WERI-Rb-1 (cell line): ENCODE data around the gene LRRC4C.

ENCODE experiments used
- DNase-seq: peaks from one replicate; pipeline ENCODE4 v3.0.0-alpha.2; 2020
- H3K27ac ChIP-seq: fragments of 250-450 bp; sonication (Bioruptor Pico); 2 replicates; pipeline ENCODE4 v1.5.1; 2020; ENCODE audit warnings: mild to moderate bottlenecking, moderate library complexity
- H3K27me3 ChIP-seq: fragments of 250-450 bp; sonication (Bioruptor Pico); 2 replicates; pipeline ENCODE4 v1.5.1; 2021; ENCODE audit warnings: mild to moderate bottlenecking, low read depth, moderate library complexity; ENCODE audit not compliant: insufficient read depth, severe bottlenecking
- H3K36me3 ChIP-seq: fragments of 250-450 bp; sonication (Bioruptor Pico); 2 replicates; pipeline ENCODE4 v1.5.1; 2020; ENCODE audit warnings: mild to moderate bottlenecking, moderate library complexity
- H3K4me3 ChIP-seq: 2 replicates; pipeline ENCODE4 v1.5.1; 2011; ENCODE audit warnings: low read depth, mild to moderate bottlenecking, control low read depth, low read length
- H3K9me3 ChIP-seq: fragments of 250-450 bp; sonication (Bioruptor Pico); 2 replicates; pipeline ENCODE4 v1.5.1; 2021; ENCODE audit warnings: mild to moderate bottlenecking, moderate library complexity; ENCODE audit not compliant: severe bottlenecking
- CTCF ChIP-seq: IDR thresholded peaks from 2 replicates; pipeline ENCODE4 v1.5.1; 2011; ENCODE audit warnings: low read depth, mild to moderate bottlenecking, control low read depth, inconsistent platforms, low read length

The LRRC4C gene

DNA sequence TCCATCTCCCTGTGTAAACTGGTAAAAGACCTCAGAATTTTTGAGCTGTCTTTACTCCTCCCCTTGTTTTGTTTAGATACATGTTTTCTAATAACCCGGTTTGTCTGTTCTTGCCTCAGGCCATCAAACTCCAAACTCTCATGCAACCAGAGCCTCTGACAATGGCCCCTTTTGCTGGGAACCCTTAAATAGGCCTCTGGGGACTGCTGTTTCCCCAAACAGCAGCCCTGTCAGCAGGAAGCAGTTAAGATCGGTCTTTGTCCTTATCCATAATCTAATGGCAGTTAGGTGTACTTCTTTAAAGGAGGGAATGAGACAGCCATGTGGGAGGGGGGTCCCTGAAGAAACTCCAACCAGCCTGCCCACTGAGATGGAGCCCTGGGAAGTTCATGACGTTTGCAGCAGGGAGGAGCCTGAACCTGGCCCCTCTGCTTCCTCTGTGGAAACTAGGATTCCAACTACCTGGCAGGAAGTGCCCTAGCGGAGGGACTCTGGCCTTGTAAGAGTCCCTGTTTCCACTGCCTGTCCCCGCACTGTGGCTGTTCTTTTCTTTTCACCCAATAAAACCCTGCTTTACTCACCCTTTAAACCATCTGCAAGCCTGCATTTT, 1354.4 kb downstream of the LRRC4C start:
- no peak overlapping the region for H3K4me3 ChIP-seq
- no peak for TF ChIP-seq CTCF
- no peaks in the 10 kb centered on the region for H3K36me3 ChIP-seq
- H3K9me3 ChIP-seq, result peaks cover 2% of the 10 kb centered on the region
- H3K27me3 ChIP-seq, result peaks cover 27% of the 10 kb centered on the region
- DNase-seq, result no peak
- H3K27ac ChIP-seq, result no peak overlapping the region

- TF ChIP-seq CTCF, result no peak
- Histone ChIP-seq H3K36me3 (no peaks in the 10 kb centered on the region), H3K4me3 (no peak overlapping the region), H3K27ac (no peak overlapping the region), H3K27me3 (peaks cover 15% of the 10 kb centered on the region), H3K9me3 (peaks cover 2% of the 10 kb centered on the region)
- DNase-seq, result no peak
Measured at GRCh38 chr11:40100781-40101180, 1358.7 kb downstream of the LRRC4C start.

GRCh38 chr11:40100162-40100553, 1359.3 kb downstream of the LRRC4C start:
- H3K9me3 ChIP-seq, result peaks cover 2% of the 10 kb centered on the region
- no peaks in the 10 kb centered on the region for H3K36me3 ChIP-seq
- no peak for DNase-seq
- H3K27me3 ChIP-seq, result peaks cover 17% of the 10 kb centered on the region
- no peak for TF ChIP-seq CTCF
- H3K27ac ChIP-seq, result no peak overlapping the region
- no peak overlapping the region for H3K4me3 ChIP-seq

DNA sequence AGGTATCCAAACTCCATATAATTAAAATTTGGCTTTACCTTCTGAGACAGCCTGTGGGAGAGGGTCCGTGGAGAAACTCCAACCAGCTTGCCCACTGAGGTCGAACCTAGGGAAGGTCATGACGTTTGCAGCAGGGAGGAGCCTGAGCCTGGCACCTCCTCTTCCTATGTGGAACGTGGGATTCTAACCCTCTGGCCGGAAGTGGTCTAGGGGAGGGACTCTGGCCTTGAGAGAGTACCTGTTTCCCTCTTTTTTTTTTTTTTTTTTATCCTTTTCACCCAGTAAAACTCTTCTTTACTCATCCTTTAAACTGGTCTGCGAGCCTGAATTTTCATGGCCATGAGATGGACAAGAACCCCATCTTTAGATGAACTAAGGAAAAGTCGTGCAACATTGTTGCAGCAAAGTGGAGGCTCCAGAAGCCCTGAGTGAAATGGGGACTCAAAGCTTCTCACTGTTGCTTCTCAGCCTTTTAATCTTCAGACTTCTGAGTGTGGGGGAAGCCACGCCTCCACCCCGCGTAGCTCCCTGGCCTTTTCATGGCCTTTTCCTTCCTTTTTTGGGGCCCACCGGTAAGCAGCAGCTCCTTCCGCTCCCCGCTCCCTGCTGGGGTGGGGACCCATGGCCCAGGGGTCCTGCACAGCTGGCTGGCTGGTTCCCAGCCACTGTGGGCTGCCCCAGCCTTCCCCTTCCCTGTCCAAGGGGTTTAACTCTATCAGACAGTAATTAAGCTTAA, 1359.9 kb downstream of the LRRC4C start:
- TF ChIP-seq CTCF, result no peak
- Histone ChIP-seq H3K36me3 (no peaks in the 10 kb centered on the region), H3K27me3 (peaks cover 19% of the 10 kb centered on the region), H3K9me3 (peaks cover 2% of the 10 kb centered on the region), H3K4me3 (no peak overlapping the region), H3K27ac (no peak overlapping the region)
- no peak for DNase-seq

DNA sequence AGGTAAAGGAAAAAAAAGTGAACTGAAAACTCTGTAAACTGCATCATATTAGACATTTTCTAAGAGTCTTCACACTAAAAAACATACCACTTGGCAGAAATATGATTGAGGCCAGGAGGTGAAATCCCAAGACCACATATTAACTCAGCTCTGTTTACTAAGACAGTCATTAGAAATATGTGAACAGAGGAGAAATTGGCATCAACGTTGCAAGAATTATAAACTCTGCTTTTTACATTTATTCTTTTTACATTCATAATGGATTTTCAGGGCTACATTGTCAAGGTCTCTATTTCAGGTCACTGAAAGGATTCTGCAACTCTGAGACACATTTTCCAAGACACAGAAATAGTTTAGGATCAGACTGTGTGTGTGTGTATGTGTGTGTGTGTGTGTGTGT, 1364.0 kb downstream of the LRRC4C start:
- no peak for TF ChIP-seq CTCF
- Histone ChIP-seq H3K9me3 (no peaks in the 10 kb centered on the region), H3K4me3 (no peak overlapping the region), H3K27ac (no peak overlapping the region), H3K36me3 (no peaks in the 10 kb centered on the region), H3K27me3 (peaks cover 7% of the 10 kb centered on the region)
- DNase-seq, result no peak
